ENCODE results near the gene SAMD11.

SAMD11 gene

GRCh38 chr1:959731-960362 is 36.1 kb downstream of the SAMD11 start:
- H3K27ac ChIP-seq, result peak overlapping the region; percentile 85
- TF ChIP-seq ZFX (IDR thresholded peaks at IDR 0.05), result no peak
- no peak for TF ChIP-seq CTCF (conservative IDR thresholded peaks at IDR 0.05)

GRCh38 chr1:960363-961131 is 36.8 kb downstream of the SAMD11 start, which contains the start of gene KLHL17:
Gene KLHL17 (plus strand): TSS chr1:960584. CDS start chr1:960694, 110 bp downstream.
- peak; percentile 6; the same call in 1 of the 2 replicates for TF ChIP-seq ZFX (IDR thresholded peaks at IDR 0.05)
- TF ChIP-seq CTCF (conservative IDR thresholded peaks at IDR 0.05), result no peak
- H3K27ac ChIP-seq, result peak within 1 kb of the TSS; percentile 85

- H3K27ac ChIP-seq, result peak overlapping the region; percentile 85
- TF ChIP-seq ZFX (IDR thresholded peaks at IDR 0.05) (peak; percentile 69; the same call in 1 of the 2 replicates), CTCF (conservative IDR thresholded peaks at IDR 0.05) (no peak)
These were observed 37.5 kb downstream of the SAMD11 start for GRCh38 chr1:961132-961669.

- no peak overlapping the region; the same call in 1 of the 2 replicates for H3K27ac ChIP-seq
- TF ChIP-seq CTCF (conservative IDR thresholded peaks at IDR 0.05) (no peak), ZFX (IDR thresholded peaks at IDR 0.05) (no peak)
These were observed 38.9 kb downstream of the SAMD11 start for GRCh38 chr1:962381-963300.

- TF ChIP-seq CTCF (conservative IDR thresholded peaks at IDR 0.05), result no peak
- no peak for TF ChIP-seq ZFX (IDR thresholded peaks at IDR 0.05)
- no peak overlapping the region for H3K27ac ChIP-seq
These were observed 39.6 kb downstream of the SAMD11 start for GRCh38 chr1:963301-963651.

GRCh38 chr1:963746-964525 is 40.2 kb downstream of the SAMD11 start:
- TF ChIP-seq CTCF (conservative IDR thresholded peaks at IDR 0.05) (no peak), ZFX (IDR thresholded peaks at IDR 0.05) (no peak)
- H3K27ac ChIP-seq, result no peak overlapping the region

Data from C4-2B (cell line).